Jurkat, Clone E6-1 (cell line): Measurements from ENCODE around the gene ACTMAP.

Source experiments
- DNase-seq: peaks from one replicate; pipeline ENCODE4 v3.0.0-alpha.2; 2011; ENCODE audit warnings: low read depth, low spot score
- H3K4me3 ChIP-seq: 2 replicates; pipeline ENCODE4 v1.5.1; 2011; ENCODE audit warnings: mild to moderate bottlenecking, low read length, control low read depth, moderate library complexity

Gene ACTMAP

DNA sequence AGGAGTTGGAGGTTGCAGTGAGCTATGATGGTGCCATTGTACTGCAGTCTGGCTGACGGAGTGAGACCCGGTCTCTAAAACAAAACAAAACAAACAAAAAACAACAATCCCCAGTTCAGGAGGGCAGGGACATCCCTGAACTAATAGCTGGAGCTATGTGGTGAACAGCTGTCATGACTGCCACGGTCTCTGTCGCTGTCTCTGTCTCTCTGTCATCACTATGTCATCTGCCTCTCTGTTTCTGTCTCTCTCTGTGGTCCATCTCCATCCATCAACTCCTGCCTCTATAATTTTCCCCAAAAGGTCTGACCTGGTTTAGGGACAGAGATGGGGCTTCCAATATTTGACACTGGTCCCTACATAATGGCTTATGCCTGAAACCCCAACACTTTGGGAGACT, 26.0 kb downstream of the ACTMAP start:
- DNase-seq: no peak
- no peak overlapping the region for H3K4me3 ChIP-seq

GRCh38 chr19:40723661-40724254, 26.5 kb downstream of the ACTMAP start:
- DNase-seq: no peak
- no peak overlapping the region for H3K4me3 ChIP-seq

DNA sequence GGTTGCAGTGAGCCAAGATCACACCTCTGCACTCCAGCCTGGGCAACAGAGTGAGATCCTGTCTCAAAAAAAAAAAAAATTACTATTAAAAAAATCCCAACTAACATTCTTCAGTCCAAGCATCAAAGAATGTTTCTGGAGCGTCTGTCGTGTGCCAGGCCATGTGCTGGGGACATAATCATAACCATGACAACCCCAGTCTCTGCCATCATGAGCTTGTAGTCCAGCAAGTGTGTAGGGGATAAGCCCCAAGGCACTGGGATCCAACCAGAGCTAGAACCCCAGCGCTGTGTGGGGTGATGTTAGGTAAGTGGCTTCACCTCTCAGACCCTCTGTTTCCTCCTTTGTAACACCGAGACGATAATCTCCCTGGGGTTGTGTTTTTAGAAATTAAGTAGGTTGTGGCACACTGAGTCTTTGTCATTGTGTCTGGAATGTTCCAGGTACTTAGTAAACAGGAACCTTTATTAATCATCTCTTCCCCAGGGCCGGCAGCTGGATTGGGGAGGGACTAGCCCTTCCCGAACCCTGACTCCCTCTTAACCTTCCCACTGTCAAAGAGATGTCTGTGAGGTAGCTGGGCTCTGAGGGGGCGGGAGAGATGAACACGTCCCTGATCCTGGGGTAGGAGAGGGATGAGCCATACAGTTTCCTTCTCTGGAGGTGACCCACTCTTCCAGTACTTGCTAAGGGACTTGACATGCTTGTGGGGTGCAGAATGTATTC, 28.2 kb downstream of the ACTMAP start:
- no peak for DNase-seq
- H3K4me3 ChIP-seq: no peak overlapping the region

GRCh38 chr19:40721140-40721486, 29.2 kb downstream of the ACTMAP start:
- no peak overlapping the region for H3K4me3 ChIP-seq
- no peak for DNase-seq

- DNase-seq: no peak
- no peak overlapping the region for H3K4me3 ChIP-seq
Observed at GRCh38 chr19:40719414-40719894, 30.8 kb downstream of the ACTMAP start.

DNA sequence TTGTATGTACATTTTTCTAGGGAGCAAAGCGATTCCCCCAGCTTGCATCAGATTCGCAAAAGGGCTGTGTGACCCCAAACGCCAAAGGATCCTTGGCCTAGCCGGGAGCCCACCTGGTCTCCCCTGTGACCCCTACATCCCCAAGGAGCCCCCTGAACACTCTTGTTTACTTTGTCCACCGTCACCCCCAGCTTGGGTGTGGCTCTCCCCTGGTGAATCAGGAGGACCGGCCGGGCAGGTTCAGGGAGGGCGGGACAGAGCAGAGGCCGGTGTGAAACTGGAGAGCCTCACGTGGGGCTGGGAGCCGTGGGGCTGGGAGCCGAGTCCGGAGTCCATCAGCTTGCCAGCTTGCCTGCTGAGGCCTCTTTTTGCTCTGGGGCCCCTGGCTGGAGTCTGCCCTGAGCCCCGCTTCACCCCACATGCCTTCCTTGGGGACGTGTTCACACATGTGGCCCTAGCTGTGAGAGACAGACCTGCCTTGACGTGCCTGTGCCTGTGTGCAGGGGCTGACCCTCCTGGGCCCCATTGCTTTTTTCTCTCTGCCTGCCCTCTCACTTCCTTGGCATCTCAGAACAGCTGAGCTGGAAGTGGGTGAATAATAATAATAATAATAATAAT, 31.4 kb downstream of the ACTMAP start:
- H3K4me3 ChIP-seq: no peak overlapping the region

DNA sequence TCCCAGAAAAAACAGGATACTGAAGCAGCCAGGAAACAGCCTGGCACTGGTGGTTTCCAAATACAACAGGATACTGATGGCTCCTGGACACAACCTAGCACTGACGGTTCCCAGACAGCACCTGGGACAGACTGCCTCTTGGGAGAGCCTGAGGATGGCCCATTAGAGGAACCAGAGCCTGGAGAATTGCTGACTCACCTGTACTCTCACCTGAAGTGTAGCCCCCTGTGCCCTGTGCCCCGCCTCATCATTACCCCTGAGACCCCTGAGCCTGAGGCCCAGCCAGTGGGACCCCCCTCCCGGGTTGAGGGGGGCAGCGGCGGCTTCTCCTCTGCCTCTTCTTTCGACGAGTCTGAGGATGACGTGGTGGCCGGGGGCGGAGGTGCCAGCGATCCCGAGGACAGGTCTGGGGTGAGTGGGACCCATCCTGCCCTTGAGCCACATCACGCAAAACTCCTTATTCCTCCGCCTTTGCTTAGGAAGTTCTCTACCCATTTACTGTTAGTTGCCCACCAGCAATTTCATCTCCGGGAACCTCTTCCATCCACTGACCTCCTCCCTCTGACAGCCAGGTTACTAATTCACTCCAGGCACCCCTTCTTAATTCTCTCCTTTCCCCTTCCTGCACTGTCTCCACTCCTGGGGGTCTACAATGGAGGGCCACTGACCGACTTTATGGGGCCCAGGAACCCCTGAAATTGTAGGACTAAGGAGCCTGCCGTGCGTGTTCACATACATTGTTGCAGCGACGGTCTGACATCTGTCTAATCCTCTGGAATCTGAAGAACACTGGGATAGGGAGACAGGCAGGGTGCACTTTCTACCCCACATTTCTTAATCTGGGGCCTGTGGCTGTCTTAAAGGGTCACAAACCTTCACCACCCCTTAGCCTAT, 32.1 kb downstream of the ACTMAP start:
- peak overlapping the region; percentile 89 for H3K4me3 ChIP-seq
- DNase-seq: no peak

More for the DNA sequence above, 31.4 kb downstream of the ACTMAP start:
- no peak for DNase-seq

- H3K4me3 ChIP-seq: peak overlapping the region; percentile 89
- no peak for DNase-seq
Observed at GRCh38 chr19:40717325-40717879, 32.9 kb downstream of the ACTMAP start.

- peak within 1 kb of the TSS; percentile 89 for H3K4me3 ChIP-seq
- peak; percentile 92 for DNase-seq
Observed at GRCh38 chr19:40716482-40717324, 33.6 kb downstream of the ACTMAP start, which contains the start of the genes COQ8B and ITPKC. TSS of gene COQ8B (minus strand) at chr19:40716886. CDS start at chr19:40714632, 2,254 bp downstream. TSS of gene ITPKC (plus strand) at chr19:40717112. CDS start at chr19:40717136, 24 bp downstream.

GRCh38 chr19:40716031-40716481, 34.2 kb downstream of the ACTMAP start:
- peak overlapping the region; percentile 89 for H3K4me3 ChIP-seq
- DNase-seq: peak; percentile 28

GRCh38 chr19:40714441-40715299, 35.6 kb downstream of the ACTMAP start:
- peak overlapping the region; percentile 89 for H3K4me3 ChIP-seq
- peak; percentile 91 for DNase-seq

- DNase-seq: no peak
- H3K4me3 ChIP-seq: no peak overlapping the region; the same call in 1 of the 2 replicates
Observed at GRCh38 chr19:40713939-40714338, 36.3 kb downstream of the ACTMAP start.

DNA sequence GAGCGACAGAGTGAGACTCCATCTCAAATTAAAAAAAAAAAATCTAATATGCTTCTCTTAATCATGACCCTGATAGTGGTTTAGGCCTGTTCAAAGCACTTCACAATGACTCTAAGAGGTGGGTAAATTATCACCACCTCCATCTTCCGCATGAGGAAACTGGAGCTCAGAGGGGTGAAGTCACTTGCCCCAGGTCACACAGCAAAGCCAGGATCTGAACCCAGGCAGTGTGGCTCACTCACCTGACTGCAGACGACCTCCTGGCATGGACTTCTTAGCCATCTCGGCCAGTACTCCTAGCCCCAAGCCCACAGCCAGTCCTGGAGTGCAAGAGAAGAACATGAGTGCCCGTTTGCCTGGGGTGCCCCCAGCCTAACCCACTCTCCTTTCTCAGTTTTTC, 40.5 kb downstream of the ACTMAP start:
- no peak for DNase-seq
- no peak overlapping the region for H3K4me3 ChIP-seq

- no peak for DNase-seq
- no peak overlapping the region for H3K4me3 ChIP-seq
Observed at GRCh38 chr19:40707615-40708014, 42.7 kb downstream of the ACTMAP start.

DNA sequence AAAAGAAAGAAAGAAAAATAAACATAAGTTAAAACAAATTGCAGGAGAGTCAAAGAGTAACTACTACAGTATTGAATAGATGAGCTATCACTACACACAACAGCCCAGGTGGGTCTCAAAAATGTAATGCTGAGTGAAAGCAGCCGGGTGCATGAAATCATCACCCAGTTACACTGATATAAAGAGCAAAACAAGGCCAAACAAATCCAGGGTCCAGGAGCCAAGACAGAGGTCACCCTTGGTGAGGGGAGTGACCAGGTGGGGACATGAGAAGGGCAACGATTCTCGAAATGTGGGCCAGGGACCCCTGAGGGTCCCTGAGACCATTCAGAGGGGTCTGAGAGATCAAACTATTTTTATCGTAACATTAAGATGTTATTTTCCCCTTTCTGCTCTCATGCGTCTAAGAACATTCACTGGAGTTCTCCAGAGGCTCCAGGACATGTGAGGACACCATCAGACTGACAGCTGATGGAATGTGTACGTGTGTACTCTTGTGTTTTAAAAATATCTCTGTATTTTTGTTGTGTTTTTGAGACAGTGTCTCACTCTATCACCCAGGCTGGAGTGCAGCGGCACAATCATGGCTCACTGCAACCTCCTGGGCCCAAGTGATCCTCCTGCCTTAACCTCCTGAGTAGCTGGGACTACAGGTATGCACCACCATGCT, 44.2 kb downstream of the ACTMAP start:
- no peak for DNase-seq
- H3K4me3 ChIP-seq: no peak overlapping the region

DNA sequence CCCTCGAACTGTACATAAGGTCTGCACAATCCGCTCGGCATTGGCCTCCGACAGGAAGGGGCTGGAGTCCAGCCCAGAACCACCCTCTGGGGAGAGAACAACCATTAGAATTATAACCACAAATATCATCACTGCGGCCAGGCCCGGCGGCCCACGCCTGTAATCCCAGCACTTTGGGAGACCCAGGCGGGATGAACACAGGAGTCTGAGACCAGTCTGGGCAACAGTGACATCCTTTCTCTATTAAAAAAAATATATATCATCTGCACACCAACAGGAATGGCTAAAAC, 45.0 kb downstream of the ACTMAP start:
- no peak overlapping the region for H3K4me3 ChIP-seq
- no peak for DNase-seq
